ENCODE data around the gene CNKSR3.
A peak's percentile ranks its signal among the peaks of the same experiment; 100 is the strongest.

The CNKSR3 gene

GRCh38 chr6:154411076-154411475 is 99.4 kb downstream of the CNKSR3 start:
- DNase-seq (ENCODE audit: low read depth), result no peak
- no peak overlapping the region for H3K4me3 ChIP-seq (ENCODE audit: low read depth, low read length)
- no peak for TF ChIP-seq CTCF (IDR thresholded peaks at IDR 0.05; ENCODE audit: low read depth, low read length, missing control alignments)

GRCh38 chr6:154410619-154411072 is 99.8 kb downstream of the CNKSR3 start:
- no peak overlapping the region for H3K4me3 ChIP-seq (ENCODE audit: low read depth, low read length)
- DNase-seq (ENCODE audit: low read depth), result no peak
- no peak for TF ChIP-seq CTCF (IDR thresholded peaks at IDR 0.05; ENCODE audit: low read depth, low read length, missing control alignments)

GRCh38 chr6:154408891-154409500 is 101.5 kb downstream of the CNKSR3 start:
- peak; percentile 27 for TF ChIP-seq CTCF (IDR thresholded peaks at IDR 0.05; ENCODE audit: low read depth, low read length, missing control alignments)
- H3K4me3 ChIP-seq (ENCODE audit: low read depth, low read length), result no peak overlapping the region
- no peak for DNase-seq (ENCODE audit: low read depth)

- no peak for DNase-seq (ENCODE audit: low read depth)
- TF ChIP-seq CTCF (IDR thresholded peaks at IDR 0.05; ENCODE audit: low read depth, low read length, missing control alignments), result no peak
- no peak overlapping the region for H3K4me3 ChIP-seq (ENCODE audit: low read depth, low read length)
These were observed 103.0 kb downstream of the CNKSR3 start for GRCh38 chr6:154407440-154407839.

- no peak for TF ChIP-seq CTCF (IDR thresholded peaks at IDR 0.05; ENCODE audit: low read depth, low read length, missing control alignments)
- DNase-seq (ENCODE audit: low read depth), result no peak
- H3K4me3 ChIP-seq (ENCODE audit: low read depth, low read length), result no peak overlapping the region
These were observed 103.6 kb downstream of the CNKSR3 start for GRCh38 chr6:154406869-154407268.

GRCh38 chr6:154406301-154406700 is 104.2 kb downstream of the CNKSR3 start:
- H3K4me3 ChIP-seq (ENCODE audit: low read depth, low read length), result no peak overlapping the region
- no peak for TF ChIP-seq CTCF (IDR thresholded peaks at IDR 0.05; ENCODE audit: low read depth, low read length, missing control alignments)
- DNase-seq (ENCODE audit: low read depth), result no peak

GRCh38 chr6:154404791-154405400 is 105.6 kb downstream of the CNKSR3 start:
- DNase-seq (ENCODE audit: low read depth), result no peak
- H3K4me3 ChIP-seq (ENCODE audit: low read depth, low read length), result no peak overlapping the region
- no peak for TF ChIP-seq CTCF (IDR thresholded peaks at IDR 0.05; ENCODE audit: low read depth, low read length, missing control alignments)
